Loucy (cell line): ENCODE measurements around the gene AMACR.

Experiments used
- EZH2phosphoT487 ChIP-seq: fragments of 200-600 bp; IDR thresholded peaks from 2 replicates; pipeline ENCODE4 v1.6.1; 2018; ENCODE audit warnings: antibody characterized with exemption, mild to moderate bottlenecking, moderate library complexity, borderline replicate concordance
- TF ChIP-seq, protein P1 (sequence below): fragments of 200-600 bp; sonication (generic); conservative IDR thresholded peaks from 2 replicates; pipeline ENCODE4 v1.5.1; 2014; ENCODE audit warnings: mild to moderate bottlenecking, antibody characterized with exemption, low read length

DNA sequence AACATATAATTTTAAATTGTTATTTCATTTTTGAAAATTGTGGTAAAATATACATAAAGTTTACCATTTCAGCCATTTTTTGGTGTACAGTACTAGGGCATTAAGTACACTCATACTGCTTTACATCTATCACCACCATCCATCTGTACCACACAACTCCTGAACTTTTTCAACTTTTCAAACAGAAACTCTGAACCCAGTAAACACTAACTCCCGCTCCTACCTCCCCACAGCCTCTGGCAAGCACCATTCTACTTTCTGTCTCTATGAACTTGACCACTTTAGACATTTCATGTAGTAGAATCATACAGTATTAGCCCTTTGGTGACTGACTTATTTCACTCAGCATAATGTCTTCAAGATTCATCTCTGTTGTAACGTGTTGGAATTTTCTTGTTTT, 15.0 kb downstream of the AMACR start:
- TF ChIP-seq, protein P1, sequence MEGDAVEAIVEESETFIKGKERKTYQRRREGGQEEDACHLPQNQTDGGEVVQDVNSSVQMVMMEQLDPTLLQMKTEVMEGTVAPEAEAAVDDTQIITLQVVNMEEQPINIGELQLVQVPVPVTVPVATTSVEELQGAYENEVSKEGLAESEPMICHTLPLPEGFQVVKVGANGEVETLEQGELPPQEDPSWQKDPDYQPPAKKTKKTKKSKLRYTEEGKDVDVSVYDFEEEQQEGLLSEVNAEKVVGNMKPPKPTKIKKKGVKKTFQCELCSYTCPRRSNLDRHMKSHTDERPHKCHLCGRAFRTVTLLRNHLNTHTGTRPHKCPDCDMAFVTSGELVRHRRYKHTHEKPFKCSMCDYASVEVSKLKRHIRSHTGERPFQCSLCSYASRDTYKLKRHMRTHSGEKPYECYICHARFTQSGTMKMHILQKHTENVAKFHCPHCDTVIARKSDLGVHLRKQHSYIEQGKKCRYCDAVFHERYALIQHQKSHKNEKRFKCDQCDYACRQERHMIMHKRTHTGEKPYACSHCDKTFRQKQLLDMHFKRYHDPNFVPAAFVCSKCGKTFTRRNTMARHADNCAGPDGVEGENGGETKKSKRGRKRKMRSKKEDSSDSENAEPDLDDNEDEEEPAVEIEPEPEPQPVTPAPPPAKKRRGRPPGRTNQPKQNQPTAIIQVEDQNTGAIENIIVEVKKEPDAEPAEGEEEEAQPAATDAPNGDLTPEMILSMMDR, result no peak
- TF ChIP-seq EZH2phosphoT487, result no peak
